GM12891 (cell line): ENCODE results near the gene LSM3.
A peak's percentile ranks its signal among the peaks of the same experiment; 100 is the strongest.

Source experiments
- DNase-seq: peaks from one replicate; pipeline ENCODE4 v3.0.0; 2011; ENCODE audit warnings: low spot score; ENCODE audit not compliant: insufficient read length
- FAIRE-seq: peaks from 2 replicates; lab custom pipeline; 2011; peaks lifted over from hg19 to GRCh38; lab: Jason Lieb, UNC
- PAX5 ChIP-seq: IDR thresholded peaks from 2 replicates; pipeline ENCODE4 v1.6.1; 2011; ENCODE audit warnings: low read length, moderate library complexity, mild to moderate bottlenecking; ENCODE audit not compliant: insufficient read depth, severe bottlenecking
- POLR2A ChIP-seq: IDR thresholded peaks from 2 replicates; pipeline ENCODE4 v1.6.1; 2011; ENCODE audit warnings: low read depth, low read length, control low read depth
- POLR2AphosphoS5 ChIP-seq: IDR thresholded peaks from 2 replicates; pipeline ENCODE4 v1.6.1; 2011; ENCODE audit warnings: low read depth, low read length, control low read depth
- POU2F2 ChIP-seq: IDR thresholded peaks from 2 replicates; pipeline ENCODE4 v1.6.1; 2011; ENCODE audit warnings: low read depth, mild to moderate bottlenecking, control low read depth, low read length, moderate library complexity
- SPI1 ChIP-seq: IDR thresholded peaks from 2 replicates; pipeline ENCODE4 v1.6.1; 2011; ENCODE audit warnings: low read depth, low read length, control low read depth
- TAF1 ChIP-seq: IDR thresholded peaks from 2 replicates; pipeline ENCODE4 v1.6.1; 2011; ENCODE audit warnings: low read depth, low read length, control low read depth

LSM3 gene

DNA sequence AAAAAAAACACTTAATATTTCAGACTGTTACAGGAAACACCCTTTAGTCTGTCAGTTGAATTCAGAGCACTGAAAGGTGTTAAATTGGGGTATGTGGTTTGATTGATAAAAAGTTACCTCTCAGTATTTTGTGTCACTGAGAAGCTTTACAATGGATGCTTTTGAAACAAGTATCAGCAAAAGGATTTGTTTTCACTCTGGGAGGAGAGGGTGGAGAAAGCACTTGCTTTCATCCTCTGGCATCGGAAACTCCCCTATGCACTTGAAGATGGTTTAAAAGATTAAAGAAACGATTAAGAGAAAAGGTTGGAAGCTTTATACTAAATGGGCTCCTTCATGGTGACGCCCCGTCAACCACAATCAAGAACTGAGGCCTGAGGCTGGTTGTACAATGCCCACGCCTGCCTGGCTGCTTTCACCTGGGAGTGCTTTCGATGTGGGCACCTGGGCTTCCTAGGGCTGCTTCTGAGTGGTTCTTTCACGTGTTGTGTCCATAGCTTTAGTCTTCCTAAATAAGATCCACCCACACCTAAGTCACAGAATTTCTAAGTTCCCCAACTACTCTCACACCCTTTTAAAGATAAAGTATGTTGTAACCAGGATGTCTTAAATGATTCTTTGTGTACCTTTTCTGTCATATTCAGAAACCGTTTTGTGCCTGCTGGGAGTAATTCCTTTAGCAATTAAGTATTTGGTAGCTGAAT is 35.9 kb upstream of the LSM3 start:
- DNase-seq (no peak), FAIRE-seq (no peak)
- TF ChIP-seq POLR2AphosphoS5 (no peak), TAF1 (no peak), POLR2A (no peak), PAX5 (no peak), POU2F2 (no peak), SPI1 (no peak)

DNA sequence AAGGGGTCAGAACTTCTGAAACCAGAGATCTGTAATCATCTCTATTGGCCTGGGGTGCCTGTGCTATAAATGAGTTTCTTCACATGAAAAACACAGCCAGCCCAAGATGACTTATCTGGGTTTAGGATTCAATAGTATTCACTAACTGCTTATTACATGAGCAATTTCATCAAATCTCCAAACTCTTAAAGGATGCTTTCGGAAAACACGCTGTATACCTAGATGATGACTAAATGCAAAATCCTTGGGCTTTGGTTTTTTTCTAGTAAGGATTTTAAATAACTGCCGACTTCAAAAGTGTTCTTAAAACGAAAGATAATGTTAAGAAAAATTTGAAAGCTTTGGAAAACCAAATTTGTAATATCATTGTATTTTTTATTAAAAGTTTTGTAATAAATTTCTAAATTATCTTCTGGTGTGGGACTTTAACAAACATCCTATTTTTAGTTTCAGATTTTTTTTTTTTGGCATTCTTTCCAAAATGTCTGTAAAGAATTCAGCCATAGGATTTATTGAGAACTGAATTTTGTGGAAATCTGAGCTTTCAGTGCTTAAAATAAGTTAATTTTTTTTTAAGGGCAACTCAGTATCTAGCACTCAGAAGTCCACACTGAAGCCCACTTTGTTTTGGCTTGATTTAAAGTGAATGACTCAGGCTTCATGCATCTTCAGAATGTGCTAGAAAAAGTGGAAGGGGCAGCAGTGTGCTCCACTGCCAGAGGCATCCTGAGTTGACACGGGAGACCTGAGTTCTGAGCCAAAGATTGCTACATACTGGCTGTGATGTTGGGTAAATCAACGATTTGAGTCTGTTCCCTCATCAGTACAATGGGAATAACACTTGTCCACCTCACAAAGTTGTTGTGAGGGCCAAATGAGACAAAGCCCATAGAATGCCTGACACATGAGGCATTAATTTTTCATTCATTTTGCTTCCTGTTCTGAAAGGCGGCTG is 35.1 kb upstream of the LSM3 start:
- DNase-seq = no peak

DNA sequence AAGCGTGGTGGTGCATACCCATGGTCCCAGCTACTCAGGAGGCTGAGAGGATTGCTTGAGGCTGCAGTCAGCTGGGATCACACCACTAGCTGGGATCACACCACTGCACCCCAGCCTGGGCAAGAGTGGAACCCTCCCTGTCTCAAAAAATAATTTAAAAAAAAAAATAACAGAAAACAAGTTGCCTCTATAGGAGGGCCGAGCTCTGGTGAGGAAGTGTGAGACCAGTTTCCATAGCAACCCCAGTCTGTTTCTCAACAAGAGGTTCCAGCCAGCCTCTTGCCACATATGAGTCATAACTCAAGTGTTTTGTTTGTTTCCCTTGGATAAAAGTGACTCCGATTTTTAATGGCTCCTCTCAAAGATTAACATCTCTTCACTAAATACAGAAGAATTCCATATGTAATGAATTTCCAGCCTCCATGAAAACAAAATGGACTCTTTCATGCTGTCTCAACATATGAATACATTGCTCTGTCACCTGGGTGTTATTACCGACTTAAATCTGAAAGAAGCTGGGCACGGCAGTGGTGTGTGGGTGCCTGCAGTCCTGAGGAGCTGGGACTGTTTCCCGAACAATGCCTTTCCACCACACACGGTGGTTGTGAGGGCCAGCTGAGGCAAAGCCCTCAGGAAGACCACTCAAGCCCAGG is 34.1 kb upstream of the LSM3 start:
- FAIRE-seq = peak; percentile 71
- 0 out of 2 replicates have a peak, but pooled peaks have one; percentile 42 for TF ChIP-seq POU2F2
- TF ChIP-seq SPI1 = peak; percentile 89
- no peak for TF ChIP-seq POLR2AphosphoS5
- DNase-seq = peak; percentile 85

More for the DNA sequence above, 35.1 kb upstream of the LSM3 start:
- TF ChIP-seq POLR2AphosphoS5 (no peak), PAX5 (no peak), TAF1 (no peak), SPI1 (no peak), POLR2A (no peak; the same call in 1 of the 2 replicates), POU2F2 (no peak)
- FAIRE-seq = peak; percentile 63

DNA sequence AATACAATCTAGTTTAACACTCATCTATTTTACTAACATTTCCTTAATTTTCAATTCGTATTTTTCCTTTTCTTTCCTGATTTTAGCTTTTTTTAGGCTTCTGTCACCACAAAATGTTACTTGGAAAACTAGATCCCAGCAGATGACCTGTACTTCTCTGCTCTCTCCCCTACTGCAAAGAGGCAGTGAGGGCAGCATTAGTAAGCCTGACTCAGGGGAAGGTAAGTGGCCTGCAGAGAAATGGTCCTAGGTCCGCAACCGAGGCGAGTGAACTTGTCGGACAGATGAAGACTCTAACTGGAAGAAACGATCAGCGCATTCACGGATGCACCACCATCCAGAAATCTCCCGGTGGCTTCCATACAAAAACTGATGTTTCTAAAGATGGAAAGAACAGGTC is 33.4 kb upstream of the LSM3 start:
- FAIRE-seq (no peak), DNase-seq (no peak)
- no peak for TF ChIP-seq TAF1
- no peak for TF ChIP-seq POLR2A
- no peak for TF ChIP-seq POLR2AphosphoS5
- TF ChIP-seq SPI1 = no peak
- no peak for TF ChIP-seq PAX5
- no peak for TF ChIP-seq POU2F2

DNA sequence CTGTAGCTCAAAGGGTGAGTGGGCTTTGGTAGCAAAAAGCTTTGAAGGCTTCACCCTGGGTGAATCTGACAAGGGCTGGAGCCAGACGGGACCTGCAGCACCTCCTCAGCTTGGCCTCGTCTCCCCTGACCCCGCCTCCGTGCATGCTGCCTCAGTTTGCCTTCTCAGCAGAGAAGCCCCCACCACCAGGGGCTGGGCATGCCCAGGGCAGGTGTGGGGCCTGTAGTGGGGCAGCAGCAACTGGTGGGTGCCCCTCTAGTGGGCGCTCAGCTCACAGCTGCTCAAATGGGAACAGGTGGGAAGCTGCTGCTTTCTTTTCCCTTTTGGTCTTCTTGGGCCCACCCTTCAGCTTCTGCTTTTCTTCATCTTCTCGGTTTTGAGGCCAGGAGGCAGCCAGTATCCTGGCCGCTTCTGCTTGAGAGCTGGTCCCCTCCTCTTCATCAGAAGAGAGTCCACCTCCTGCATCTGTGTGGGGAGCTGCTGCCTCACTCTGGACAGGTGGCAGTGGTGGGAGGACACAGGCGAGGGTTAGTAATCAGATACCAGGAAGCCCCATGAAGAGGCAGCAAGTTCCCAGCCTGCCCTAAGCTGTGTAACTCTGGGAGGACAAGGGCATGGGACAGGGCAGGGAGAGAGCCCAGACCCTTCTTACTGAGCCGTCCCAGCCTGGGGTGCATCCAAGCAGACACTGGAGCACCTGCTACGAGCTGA is 32.8 kb upstream of the LSM3 start:
- no peak for FAIRE-seq
- TF ChIP-seq PAX5 (no peak), TAF1 (no peak), POLR2A (no peak)

GRCh38 chr3:14146381-14147065 is 32.1 kb upstream of the LSM3 start:
- no peak for TF ChIP-seq TAF1
- TF ChIP-seq PAX5 = no peak
- no peak for TF ChIP-seq SPI1
- no peak for TF ChIP-seq POU2F2
- DNase-seq (no peak), FAIRE-seq (no peak)

More for the DNA sequence above, 32.8 kb upstream of the LSM3 start:
- no peak for DNase-seq

GRCh38 chr3:14147066-14147435 is 31.6 kb upstream of the LSM3 start:
- DNase-seq (no peak), FAIRE-seq (no peak)
- no peak for TF ChIP-seq PAX5
- TF ChIP-seq TAF1 = no peak
- TF ChIP-seq POU2F2 = no peak
- no peak for TF ChIP-seq POLR2A
- TF ChIP-seq SPI1 = no peak
- TF ChIP-seq POLR2AphosphoS5 = no peak

DNA sequence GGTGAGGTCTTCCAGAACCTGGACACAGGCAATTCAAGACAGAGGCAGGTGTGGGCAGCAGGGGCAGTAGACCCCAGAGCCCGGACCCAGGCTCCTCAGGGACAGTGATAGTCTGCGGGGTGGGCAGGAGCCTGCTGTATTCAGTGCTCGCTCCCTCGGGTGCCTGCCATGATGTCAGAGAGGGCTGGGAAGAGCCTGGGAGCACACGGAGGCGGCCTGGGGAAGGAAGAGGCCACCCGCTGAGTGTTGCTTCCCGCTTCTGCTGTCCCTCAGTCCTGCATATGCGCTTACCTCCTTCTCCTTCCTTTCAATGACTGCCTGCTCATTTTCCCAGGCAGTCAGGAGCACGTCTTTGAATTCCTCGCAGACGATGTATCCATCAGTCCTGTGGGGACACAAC is 31.0 kb upstream of the LSM3 start:
- TF ChIP-seq TAF1 (no peak), POLR2A (no peak), POU2F2 (no peak), SPI1 (no peak), PAX5 (no peak), POLR2AphosphoS5 (no peak)
- DNase-seq (no peak), FAIRE-seq (no peak)
